HG03196 (cell line): ENCODE data around the gene COL4A2.

Experiments
- ATAC-seq: cut with Tn5 transposase; IDR thresholded peaks from one replicate; pipeline ENCODE4 v1.9.1; 2021; ENCODE audit not compliant: unreplicated experiment

The COL4A2 gene

GRCh38 chr13:110272227-110272626 is 34.9 kb upstream of the COL4A2 start:
- no peak for ATAC-seq

- ATAC-seq = no peak
Measured at GRCh38 chr13:110272651-110273050, 34.4 kb upstream of the COL4A2 start.

GRCh38 chr13:110273254-110273653 is 33.8 kb upstream of the COL4A2 start:
- ATAC-seq = no peak

GRCh38 chr13:110274687-110275086 is 32.4 kb upstream of the COL4A2 start:
- no peak for ATAC-seq

- ATAC-seq = no peak
Measured at GRCh38 chr13:110275931-110276552, 31.0 kb upstream of the COL4A2 start.

- ATAC-seq = no peak
Measured at GRCh38 chr13:110276553-110276950, 30.5 kb upstream of the COL4A2 start.

GRCh38 chr13:110277357-110277975 is 29.6 kb upstream of the COL4A2 start:
- ATAC-seq = no peak

GRCh38 chr13:110278859-110279258 is 28.2 kb upstream of the COL4A2 start:
- no peak for ATAC-seq

GRCh38 chr13:110279684-110280083 is 27.4 kb upstream of the COL4A2 start:
- no peak for ATAC-seq

GRCh38 chr13:110280231-110280813 is 26.8 kb upstream of the COL4A2 start:
- no peak for ATAC-seq

GRCh38 chr13:110280985-110281688 is 25.9 kb upstream of the COL4A2 start:
- ATAC-seq = no peak

- no peak for ATAC-seq
Measured at GRCh38 chr13:110281736-110282135, 25.3 kb upstream of the COL4A2 start.

GRCh38 chr13:110282316-110282841 is 24.7 kb upstream of the COL4A2 start:
- ATAC-seq = no peak

- ATAC-seq = no peak
Measured at GRCh38 chr13:110283736-110284517, 23.2 kb upstream of the COL4A2 start.

- ATAC-seq = no peak
Measured at GRCh38 chr13:110284779-110285484, 22.2 kb upstream of the COL4A2 start.

GRCh38 chr13:110285991-110286832 is 20.9 kb upstream of the COL4A2 start:
- no peak for ATAC-seq

GRCh38 chr13:110286833-110287819 is 20.0 kb upstream of the COL4A2 start:
- no peak for ATAC-seq

- no peak for ATAC-seq
Measured at GRCh38 chr13:110289174-110289573, 17.9 kb upstream of the COL4A2 start.
